ENCODE measurements around the gene NDUFB2.

DNA sequence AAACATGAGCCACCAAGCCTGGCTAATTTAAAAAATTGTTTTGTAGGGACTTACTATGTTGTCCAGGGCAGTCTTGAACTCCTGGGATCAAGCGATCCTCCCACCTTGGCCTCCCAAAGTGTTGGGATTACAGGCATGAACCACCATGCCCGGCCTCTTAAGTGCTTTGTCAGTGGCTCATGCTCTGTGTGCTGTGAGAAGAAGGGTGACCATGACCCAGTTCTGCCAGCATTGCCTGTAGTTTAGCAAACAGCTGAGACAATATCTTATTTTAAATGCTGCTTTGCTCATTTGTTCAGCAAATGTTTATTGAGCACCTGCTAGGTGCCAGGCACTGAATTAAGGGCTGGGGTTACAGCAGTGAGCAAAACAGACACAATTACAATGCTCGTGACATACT is 14.7 kb upstream of the NDUFB2 start:
- TF ChIP-seq, protein P1, sequence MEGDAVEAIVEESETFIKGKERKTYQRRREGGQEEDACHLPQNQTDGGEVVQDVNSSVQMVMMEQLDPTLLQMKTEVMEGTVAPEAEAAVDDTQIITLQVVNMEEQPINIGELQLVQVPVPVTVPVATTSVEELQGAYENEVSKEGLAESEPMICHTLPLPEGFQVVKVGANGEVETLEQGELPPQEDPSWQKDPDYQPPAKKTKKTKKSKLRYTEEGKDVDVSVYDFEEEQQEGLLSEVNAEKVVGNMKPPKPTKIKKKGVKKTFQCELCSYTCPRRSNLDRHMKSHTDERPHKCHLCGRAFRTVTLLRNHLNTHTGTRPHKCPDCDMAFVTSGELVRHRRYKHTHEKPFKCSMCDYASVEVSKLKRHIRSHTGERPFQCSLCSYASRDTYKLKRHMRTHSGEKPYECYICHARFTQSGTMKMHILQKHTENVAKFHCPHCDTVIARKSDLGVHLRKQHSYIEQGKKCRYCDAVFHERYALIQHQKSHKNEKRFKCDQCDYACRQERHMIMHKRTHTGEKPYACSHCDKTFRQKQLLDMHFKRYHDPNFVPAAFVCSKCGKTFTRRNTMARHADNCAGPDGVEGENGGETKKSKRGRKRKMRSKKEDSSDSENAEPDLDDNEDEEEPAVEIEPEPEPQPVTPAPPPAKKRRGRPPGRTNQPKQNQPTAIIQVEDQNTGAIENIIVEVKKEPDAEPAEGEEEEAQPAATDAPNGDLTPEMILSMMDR (IDR thresholded peaks at IDR 0.05; ENCODE audit: insufficient read depth, low read length, poor library complexity, severe bottlenecking) = no peak
- TF ChIP-seq EZH2phosphoT487 (conservative IDR thresholded peaks at IDR 0.05; ENCODE audit: low read length) = no peak

All from SU-DHL-6 (cell line).